22Rv1 (cell line): ENCODE data around the gene SPECC1L.

Source experiments
- ZFX ChIP-seq: fragments of 450-650 bp; IDR thresholded peaks from 2 replicates; pipeline ENCODE4 v1.6.1; 2017; ENCODE audit warnings: antibody characterized with exemption, borderline replicate concordance
- TF ChIP-seq, protein P1 (sequence below): fragments of 450-650 bp; IDR thresholded peaks from 2 replicates; pipeline ENCODE4 v1.5.1; 2017; ENCODE audit warnings: mild to moderate bottlenecking

DNA sequence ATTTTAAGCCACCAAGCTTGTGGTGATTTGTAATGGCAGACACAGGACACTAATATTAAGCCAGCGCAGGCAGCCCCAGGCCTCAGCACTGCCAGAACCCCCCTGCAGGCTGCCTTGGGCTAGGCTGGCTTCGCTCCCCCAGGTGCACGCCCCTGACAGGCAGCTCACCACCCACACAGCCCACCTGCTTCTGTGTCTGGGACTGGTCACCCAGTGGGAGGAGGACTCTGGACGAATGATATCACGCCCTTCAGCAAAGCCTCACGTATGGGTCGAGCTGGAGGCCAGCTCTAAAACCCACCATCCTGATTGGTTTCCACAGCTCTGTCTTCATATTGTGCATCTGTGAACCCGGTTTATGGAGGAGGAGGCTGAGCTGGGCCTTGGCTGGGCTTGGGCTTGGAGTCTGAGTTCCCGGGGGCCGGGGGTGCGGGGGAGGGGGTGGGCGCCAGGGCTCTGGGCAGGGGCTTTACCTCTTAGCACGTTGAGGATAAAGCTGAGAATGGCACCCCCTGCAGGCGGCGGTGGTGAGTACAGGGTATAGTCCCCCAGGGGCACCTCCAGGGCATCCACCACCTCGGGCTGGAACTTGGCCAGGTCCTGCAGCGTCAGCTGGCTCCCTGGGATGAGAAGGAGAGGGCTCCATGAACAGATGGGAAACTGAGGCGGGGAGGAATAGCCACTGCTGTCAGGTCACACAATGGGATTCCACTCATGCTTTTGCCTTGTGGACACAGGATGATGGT is 39.5 kb upstream of the SPECC1L start:
- TF ChIP-seq, protein P1, sequence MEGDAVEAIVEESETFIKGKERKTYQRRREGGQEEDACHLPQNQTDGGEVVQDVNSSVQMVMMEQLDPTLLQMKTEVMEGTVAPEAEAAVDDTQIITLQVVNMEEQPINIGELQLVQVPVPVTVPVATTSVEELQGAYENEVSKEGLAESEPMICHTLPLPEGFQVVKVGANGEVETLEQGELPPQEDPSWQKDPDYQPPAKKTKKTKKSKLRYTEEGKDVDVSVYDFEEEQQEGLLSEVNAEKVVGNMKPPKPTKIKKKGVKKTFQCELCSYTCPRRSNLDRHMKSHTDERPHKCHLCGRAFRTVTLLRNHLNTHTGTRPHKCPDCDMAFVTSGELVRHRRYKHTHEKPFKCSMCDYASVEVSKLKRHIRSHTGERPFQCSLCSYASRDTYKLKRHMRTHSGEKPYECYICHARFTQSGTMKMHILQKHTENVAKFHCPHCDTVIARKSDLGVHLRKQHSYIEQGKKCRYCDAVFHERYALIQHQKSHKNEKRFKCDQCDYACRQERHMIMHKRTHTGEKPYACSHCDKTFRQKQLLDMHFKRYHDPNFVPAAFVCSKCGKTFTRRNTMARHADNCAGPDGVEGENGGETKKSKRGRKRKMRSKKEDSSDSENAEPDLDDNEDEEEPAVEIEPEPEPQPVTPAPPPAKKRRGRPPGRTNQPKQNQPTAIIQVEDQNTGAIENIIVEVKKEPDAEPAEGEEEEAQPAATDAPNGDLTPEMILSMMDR, result peak; percentile 67
- no peak for TF ChIP-seq ZFX
